Subcutaneous adipose tissue (tissue), 4 donors: Measurements from ENCODE around the gene CNTNAP5. TPM values are rescaled to one million over a fixed set of nuclear protein-coding genes. Genes with fewer than 3 reads are reported as not detected.

ENCODE experiments used
- CTCF ChIP-seq: fragments of 450-650 bp; IDR thresholded peaks from one replicate; pipeline ENCODE4 v1.5.1; 2016; ENCODE audit warnings: low read depth, mild to moderate bottlenecking, control low read depth, antibody characterized with exemption, moderate library complexity
- total RNA-seq, 4 donors: library from RNA; depleted of rRNA; stranded (reverse); fragments of >200 nt; gene quantifications; one replicate each; pipeline ENCODE4 v1.1.0, GENCODE V29; 2016

The CNTNAP5 gene
- total RNA-seq, 4 donors from 2014 or later, result not detected

- no peak for TF ChIP-seq CTCF
Measured at GRCh38 chr2:124250433-124250832, 225.3 kb downstream of the CNTNAP5 start.

GRCh38 chr2:124254621-124255020 is 229.5 kb downstream of the CNTNAP5 start:
- no peak for TF ChIP-seq CTCF

- TF ChIP-seq CTCF, result no peak
Measured at GRCh38 chr2:124257120-124257519, 232.0 kb downstream of the CNTNAP5 start.

GRCh38 chr2:124258140-124258880 is 233.2 kb downstream of the CNTNAP5 start:
- TF ChIP-seq CTCF, result no peak

- TF ChIP-seq CTCF, result no peak
Measured at GRCh38 chr2:124261456-124261855, 236.4 kb downstream of the CNTNAP5 start.

GRCh38 chr2:124264551-124265091 is 239.5 kb downstream of the CNTNAP5 start:
- no peak for TF ChIP-seq CTCF

- TF ChIP-seq CTCF, result no peak
Measured at GRCh38 chr2:124267794-124268193, 242.7 kb downstream of the CNTNAP5 start.
